Heart right ventricle (tissue), 16 donors: ENCODE measurements around the gene NKX6-1. TPM values are rescaled to one million over a fixed set of nuclear protein-coding genes. Genes with fewer than 3 reads are reported as not detected.
A peak's percentile ranks its signal among the peaks of the same experiment; 100 is the strongest.

ENCODE experiments used
- ATAC-seq, 8 donors: fragments of 200-7000 bp; cut with Tn5 transposase; one replicate each; pipeline ENCODE4 v1.9.1; 2020; ENCODE audit warnings: mild to moderate bottlenecking in 8 of 8, moderate library complexity in 8 of 8, moderate number of reproducible peaks in 1 of 8
- DNase-seq, 2 donors: peaks; one replicate each; pipeline ENCODE4 v3.0.0-alpha.2; 2020
- H3K27ac ChIP-seq, 10 donors: fragments of 200-600 bp; sonication (generic) in 2 of 10; one replicate each; pipeline versions ENCODE4 v1.5.0 to v1.8.0; 2020 to 2022; ENCODE audit warnings: mild to moderate bottlenecking in 3 of 10
- H3K27me3 ChIP-seq, 7 donors: fragments of 200-600 bp; one replicate each; pipeline ENCODE4 v1.8.0; 2021 to 2022; ENCODE audit warnings: mild to moderate bottlenecking in 2 of 7
- H3K36me3 ChIP-seq, 9 donors: fragments of 200-600 bp; sonication (generic) in 1 of 9; one replicate each; pipeline versions ENCODE4 v1.5.0 to v1.8.0; 2020 to 2022; ENCODE audit warnings: mild to moderate bottlenecking in 2 of 9
- H3K4me1 ChIP-seq, 9 donors: fragments of 200-600 bp; sonication (generic) in 1 of 9; one replicate each; pipeline versions ENCODE4 v1.5.0 to v1.8.0; 2020 to 2022; ENCODE audit warnings: mild to moderate bottlenecking in 4 of 9
- H3K4me3 ChIP-seq, 10 donors: fragments of 200-600 bp; sonication (generic) in 2 of 10; one replicate each; pipeline versions ENCODE4 v1.5.0 to v1.8.0; 2020 to 2022; ENCODE audit warnings: mild to moderate bottlenecking in 7 of 10, moderate library complexity in 2 of 10
- H3K9me3 ChIP-seq, 11 donors: fragments of 200-600 bp in 10 of 11; sonication (generic) in 2 of 11; one replicate each; pipeline versions ENCODE4 v1.5.0 to v1.8.0; 2013 to 2022; ENCODE audit warnings: mild to moderate bottlenecking in 2 of 11, control low read depth in 1 of 11, moderate library complexity in 1 of 11
- CTCF ChIP-seq, 9 donors: fragments of 200-600 bp; sonication (generic) in 2 of 9; IDR thresholded peaks; one replicate each; pipeline versions ENCODE4 v1.5.0 to v1.8.0; 2021 to 2022; ENCODE audit warnings: antibody characterized with exemption in 9 of 9, mild to moderate bottlenecking in 5 of 9, moderate library complexity in 1 of 9
- WGBS, 2 donors: extraction: QIAGEN DNeasy Blood & Tissue Kit; methylation state at CpG; one replicate each; pipeline ENCODE4 v1.1.7; 2013; ENCODE audit warnings: inconsistent platforms in 1 of 2; 5-methylcytosine and 5-hydroxymethylcytosine counted together
- intact Hi-C, 10 donors: fragments of 100-400 bp; cut with DNase I; formaldehyde crosslinking; loops; one replicate each; pipeline versions ENCODE4 v1.11.1 to v1.14.2; 2022
- polyA plus RNA-seq, 2 donors: library from polyadenylated mRNA; stranded (reverse); fragments of 200-250 nt; gene quantifications; one replicate each; pipeline ENCODE4 v1.2.3, GENCODE V29; 2013
- total RNA-seq, 10 donors: library from RNA; stranded (reverse); fragmentation: NEBNext Ultra II Directional in 3 of 10; extraction: Animal tissue kit (Norgen Biotek cat#: 25700) in 3 of 10; gene quantifications; one replicate each; pipeline versions ENCODE4 v1.2.1 to v1.2.4, GENCODE V29; 2021 to 2023
- donor health status: Arrhythmogenic right ventricular cardiomyopathy.
- donor health status: ischemic (EF 13 %, LVEDD 7.1; RV severe dilation, severe dysfunction).
- donor health status: healthy with polysubstance abuse.
- donor health status: DM: no; HTN: yes; CAD: no.
- donor health status: DM: no; HTN: no; CAD: no.
- donor health status: ischemic (EF 25% LVEDD 6.9; RV normal size, moderate dysfunction).
- donor health status: ischemic (EF 25% LVEDD 5.7; RV mildly dilated, moderate dysfunction).
- donor health status: healthy.
- donor health status: DM: yes; HTN: yes; CAD: no.
- donor health status: Ischemic cardiomyopathy.
- donor health status: ischemic (EF 35%, LVEDD 5.7; RV mildly dilated, moderate dysfunction).
- donor health status: nonischemic (EF 11% LVEDD 7.7; RV severe dilation, severe dysfunction).
- donor health status: DM: yes; HTN: yes; CAD: no.
- donor health status: PGD.
- donor health status: ischemic (EF 29% LVEDD 5.4; RV normal size, mild dysfunction).
- donor health status: nonischemic (EF 23%, LVEDD 6.1; RV moderate dilation, normal function).

NKX6-1 gene
- total and polyA plus RNA-seq, 12 donors, result not detected

- ATAC-seq, result no peak
- H3K36me3 ChIP-seq, result no peaks in the 10 kb centered on the region
- peaks cover 9 to 41% (median 32%) of the 10 kb centered on the region in 9 donors for H3K4me1 ChIP-seq
- no peaks in the 10 kb centered on the region for H3K9me3 ChIP-seq
- intact Hi-C loops, result loop anchor here in 1 of 10 donors (5.0 kb wide), 1 partner anchor 852 kb away; no protein-coding TSS in a partner anchor
- H3K27ac ChIP-seq, result no peak overlapping the region
- H3K27me3 ChIP-seq, result peaks cover 64 to 100% (median 100%) of the 10 kb centered on the region in 7 donors
- H3K4me3 ChIP-seq, result peak overlapping the region in 9 of 10 donors; percentile 18 to 56 (median 44)
- 3 to 4% methylated on average over 11 of the region's 11 CpGs for WGBS, 2 donors
- no peak for TF ChIP-seq CTCF (IDR thresholded peaks at IDR 0.05)
- no peak for DNase-seq
These were observed 511 bp upstream of the NKX6-1 start for GRCh38 chr4:84499624-84499982.

- H3K9me3 ChIP-seq, result no peaks in the 10 kb centered on the region
- DNase-seq (no peak), ATAC-seq (peak; percentile 12 to 40 (median 26))
- peaks cover 75 to 100% (median 100%) of the 10 kb centered on the region in 7 donors for H3K27me3 ChIP-seq
- peak overlapping the region; percentile 11 to 56 (median 42) for H3K4me3 ChIP-seq
- H3K36me3 ChIP-seq, result no peaks in the 10 kb centered on the region
- TF ChIP-seq CTCF (IDR thresholded peaks at IDR 0.05), result no peak
- peaks cover 9 to 45% (median 32%) of the 10 kb centered on the region in 9 donors for H3K4me1 ChIP-seq
- H3K27ac ChIP-seq, result no peak overlapping the region
- intact Hi-C loops, result loop anchor here in 1 of 10 donors (5.0 kb wide), 1 partner anchor 851 kb away; no protein-coding TSS in a partner anchor
- WGBS, 2 donors, result 1% methylated on average over 61 to 63 of the region's 63 CpGs
These were observed 723 bp downstream of the NKX6-1 start for GRCh38 chr4:84498203-84498934.

GRCh38 chr4:84497504-84498202 is 1.4 kb downstream of the NKX6-1 start:
- ATAC-seq, result peak in 1 of 8 donors; percentile 48
- no peak for TF ChIP-seq CTCF (IDR thresholded peaks at IDR 0.05)
- Histone ChIP-seq H3K36me3 (no peaks in the 10 kb centered on the region), H3K9me3 (no peaks in the 10 kb centered on the region), H3K27me3 (peaks cover 75 to 100% (median 100%) of the 10 kb centered on the region in 7 donors), H3K4me1 (peaks cover 9 to 52% (median 34%) of the 10 kb centered on the region in 9 donors), H3K4me3 (peak overlapping the region; percentile 11 to 56 (median 42)), H3K27ac (no peak overlapping the region)
- intact Hi-C loops, result loop anchor here in 1 of 10 donors (5.0 kb wide), 1 partner anchor 850 kb away; no protein-coding TSS in a partner anchor
- DNase-seq, result no peak
- WGBS, 2 donors, result 1 to 4% methylated on average over 72 of the region's 73 CpGs

- DNase-seq, result no peak
These were observed 2.2 kb downstream of the NKX6-1 start for GRCh38 chr4:84496706-84497503.

More at GRCh38 chr4:84496706-84497503, 2.2 kb downstream of the NKX6-1 start:
- no peak overlapping the region for H3K27ac ChIP-seq
- no peaks in the 10 kb centered on the region for H3K9me3 ChIP-seq
- H3K4me3 ChIP-seq, result peak overlapping the region in 2 of 10 donors; percentile 46 to 48
- peaks cover 75 to 100% (median 100%) of the 10 kb centered on the region in 7 donors for H3K27me3 ChIP-seq
- 6 to 10% methylated on average over 53 of the region's 53 CpGs for WGBS, 2 donors
- TF ChIP-seq CTCF (IDR thresholded peaks at IDR 0.05), result no peak
- ATAC-seq, result peak in 1 of 8 donors; percentile 35
- no peaks in the 10 kb centered on the region for H3K36me3 ChIP-seq
- intact Hi-C loops, result loop anchor here in 1 of 10 donors (5.0 kb wide), 1 partner anchor 850 kb away; no protein-coding TSS in a partner anchor
- peaks cover 9 to 53% (median 35%) of the 10 kb centered on the region in 9 donors for H3K4me1 ChIP-seq
